Measurements from ENCODE around the gene OLFM3. TPM values are rescaled to one million over a fixed set of nuclear protein-coding genes. Genes with fewer than 3 reads are reported as not detected.

OLFM3 gene
- total RNA-seq, 1 experiment from 2014 or later = not detected

GRCh38 chr1:101945884-101946283, 50.8 kb downstream of the OLFM3 start:
- DNase-seq (ENCODE audit: low spot score) = no peak

GRCh38 chr1:101943237-101943636, 53.5 kb downstream of the OLFM3 start:
- DNase-seq (ENCODE audit: low spot score) = no peak

GRCh38 chr1:101942516-101943193, 54.1 kb downstream of the OLFM3 start:
- DNase-seq (ENCODE audit: low spot score) = no peak

GRCh38 chr1:101938681-101939080, 58.0 kb downstream of the OLFM3 start:
- no peak for DNase-seq (ENCODE audit: low spot score)

GRCh38 chr1:101929343-101929742, 67.4 kb downstream of the OLFM3 start:
- DNase-seq (ENCODE audit: low spot score) = no peak

- no peak for DNase-seq (ENCODE audit: low spot score)
Measured at GRCh38 chr1:101928829-101929228, 67.9 kb downstream of the OLFM3 start.

- no peak for DNase-seq (ENCODE audit: low spot score)
Measured at GRCh38 chr1:101924700-101925099, 72.0 kb downstream of the OLFM3 start.

GRCh38 chr1:101920577-101920976, 76.1 kb downstream of the OLFM3 start:
- DNase-seq (ENCODE audit: low spot score) = no peak

- no peak for DNase-seq (ENCODE audit: low spot score)
Measured at GRCh38 chr1:101918277-101918676, 78.4 kb downstream of the OLFM3 start.

GRCh38 chr1:101915597-101915996, 81.1 kb downstream of the OLFM3 start:
- no peak for DNase-seq (ENCODE audit: low spot score)

- no peak for DNase-seq (ENCODE audit: low spot score)
Measured at GRCh38 chr1:101914473-101915242, 82.1 kb downstream of the OLFM3 start.

- no peak for DNase-seq (ENCODE audit: low spot score)
Measured at GRCh38 chr1:101911894-101912293, 84.8 kb downstream of the OLFM3 start.

GRCh38 chr1:101908980-101909379, 87.7 kb downstream of the OLFM3 start:
- no peak for DNase-seq (ENCODE audit: low spot score)

- no peak for DNase-seq (ENCODE audit: low spot score)
Measured at GRCh38 chr1:101907264-101907663, 89.5 kb downstream of the OLFM3 start.

- DNase-seq (ENCODE audit: low spot score) = no peak
Measured at GRCh38 chr1:101905283-101905835, 91.4 kb downstream of the OLFM3 start.

- DNase-seq (ENCODE audit: low spot score) = no peak
Measured at GRCh38 chr1:101902199-101902598, 94.5 kb downstream of the OLFM3 start.

- no peak for DNase-seq (ENCODE audit: low spot score)
Measured at GRCh38 chr1:101898137-101898536, 98.6 kb downstream of the OLFM3 start.

- no peak for DNase-seq (ENCODE audit: low spot score)
Measured at GRCh38 chr1:101884621-101885020, 112.1 kb downstream of the OLFM3 start.

GRCh38 chr1:101875891-101876290, 120.8 kb downstream of the OLFM3 start:
- DNase-seq (ENCODE audit: low spot score) = no peak

- no peak for DNase-seq (ENCODE audit: low spot score)
Measured at GRCh38 chr1:101873672-101874071, 123.1 kb downstream of the OLFM3 start.

- no peak for DNase-seq (ENCODE audit: low spot score)
Measured at GRCh38 chr1:101859941-101860340, 136.8 kb downstream of the OLFM3 start.

- no peak for DNase-seq (ENCODE audit: low spot score)
Measured at GRCh38 chr1:101854271-101854670, 142.5 kb downstream of the OLFM3 start.

GRCh38 chr1:101852936-101853335, 143.8 kb downstream of the OLFM3 start:
- no peak for DNase-seq (ENCODE audit: low spot score)
